GM12864 (cell line): Measurements from ENCODE around the gene DBP.

ENCODE experiments used
- DNase-seq: peaks from one replicate; pipeline ENCODE4 v3.0.0-alpha.2; 2011; ENCODE audit warnings: low read depth
- H3K4me3 ChIP-seq: 2 replicates; pipeline ENCODE4 v1.5.1; 2011; ENCODE audit warnings: mild to moderate bottlenecking, low read depth, low read length, control low read depth
- TF ChIP-seq, protein P1 (sequence below): IDR thresholded peaks from 2 replicates; pipeline ENCODE4 v1.5.1; 2011; ENCODE audit warnings: low read depth, mild to moderate bottlenecking, moderate library complexity, low read length, control low read depth, inconsistent platforms; ENCODE audit errors: missing control alignments

The DBP gene

DNA sequence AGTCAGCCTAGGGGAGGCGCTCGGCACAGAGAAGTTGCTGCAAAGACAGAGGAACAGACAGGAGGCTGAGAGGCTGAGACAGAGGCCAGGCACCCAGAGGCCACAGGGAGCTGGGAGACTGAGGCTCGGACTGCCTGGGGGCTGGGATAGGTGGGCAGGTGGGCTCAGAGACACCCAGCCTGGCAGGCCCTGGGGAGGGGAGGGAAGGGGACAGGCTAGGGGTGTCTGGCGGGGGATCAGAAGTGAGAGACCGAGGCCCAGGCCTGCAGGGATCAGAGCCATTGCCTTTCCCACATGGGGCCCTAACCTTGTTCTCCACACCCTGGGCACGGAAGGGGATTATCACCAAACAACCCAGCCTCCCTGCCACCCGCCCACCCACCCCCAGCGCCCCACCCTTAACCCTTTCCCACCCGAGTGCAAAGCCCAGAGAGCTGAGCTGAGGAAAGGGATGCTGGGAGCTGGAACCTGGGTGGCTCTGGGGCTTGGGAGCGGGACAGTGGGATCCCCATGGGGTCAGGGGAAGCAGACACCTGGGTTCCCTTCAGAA is 34.3 kb upstream of the DBP start:
- H3K4me3 ChIP-seq, result no peak overlapping the region
- no peak for DNase-seq
- TF ChIP-seq, protein P1, sequence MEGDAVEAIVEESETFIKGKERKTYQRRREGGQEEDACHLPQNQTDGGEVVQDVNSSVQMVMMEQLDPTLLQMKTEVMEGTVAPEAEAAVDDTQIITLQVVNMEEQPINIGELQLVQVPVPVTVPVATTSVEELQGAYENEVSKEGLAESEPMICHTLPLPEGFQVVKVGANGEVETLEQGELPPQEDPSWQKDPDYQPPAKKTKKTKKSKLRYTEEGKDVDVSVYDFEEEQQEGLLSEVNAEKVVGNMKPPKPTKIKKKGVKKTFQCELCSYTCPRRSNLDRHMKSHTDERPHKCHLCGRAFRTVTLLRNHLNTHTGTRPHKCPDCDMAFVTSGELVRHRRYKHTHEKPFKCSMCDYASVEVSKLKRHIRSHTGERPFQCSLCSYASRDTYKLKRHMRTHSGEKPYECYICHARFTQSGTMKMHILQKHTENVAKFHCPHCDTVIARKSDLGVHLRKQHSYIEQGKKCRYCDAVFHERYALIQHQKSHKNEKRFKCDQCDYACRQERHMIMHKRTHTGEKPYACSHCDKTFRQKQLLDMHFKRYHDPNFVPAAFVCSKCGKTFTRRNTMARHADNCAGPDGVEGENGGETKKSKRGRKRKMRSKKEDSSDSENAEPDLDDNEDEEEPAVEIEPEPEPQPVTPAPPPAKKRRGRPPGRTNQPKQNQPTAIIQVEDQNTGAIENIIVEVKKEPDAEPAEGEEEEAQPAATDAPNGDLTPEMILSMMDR, result no peak

DNA sequence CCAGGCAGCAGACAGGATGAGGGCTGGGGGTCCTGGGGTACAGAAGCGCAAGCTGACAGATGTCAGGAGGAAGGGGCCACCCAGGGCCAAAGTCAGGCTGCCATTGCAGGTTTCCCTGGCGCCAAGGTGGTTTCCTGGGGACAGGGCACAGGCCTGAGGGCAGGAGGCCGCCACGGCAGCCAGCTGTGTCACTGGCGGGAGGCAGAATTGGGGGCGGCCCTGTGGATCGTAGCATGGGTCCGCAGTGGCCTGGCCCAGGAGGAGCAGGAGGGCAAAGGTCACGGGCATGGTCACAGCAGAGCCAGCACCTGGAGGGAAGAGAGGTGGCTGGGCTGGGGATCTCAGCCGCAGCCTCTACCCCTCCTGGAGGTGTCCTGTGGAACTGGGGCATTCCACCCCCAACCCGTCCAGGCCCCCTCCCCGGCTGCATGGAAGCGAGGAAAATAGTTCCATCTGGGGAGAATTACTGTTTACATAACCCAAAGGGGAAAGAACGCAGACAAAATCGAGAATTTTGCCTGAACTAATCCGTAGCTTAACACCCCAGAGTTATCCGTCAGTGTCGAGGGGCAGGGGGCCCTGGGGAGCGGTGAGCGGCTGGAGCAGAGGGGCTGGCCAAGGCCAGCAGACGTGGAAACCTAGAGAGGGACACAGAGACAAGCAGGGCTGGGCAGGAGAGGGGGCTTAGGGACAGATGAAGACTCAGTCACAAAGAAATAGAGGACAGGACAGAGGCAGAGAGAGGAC is 33.7 kb upstream of the DBP start:
- no peak for DNase-seq
- TF ChIP-seq, protein P1, result no peak
- no peak overlapping the region for H3K4me3 ChIP-seq

DNA sequence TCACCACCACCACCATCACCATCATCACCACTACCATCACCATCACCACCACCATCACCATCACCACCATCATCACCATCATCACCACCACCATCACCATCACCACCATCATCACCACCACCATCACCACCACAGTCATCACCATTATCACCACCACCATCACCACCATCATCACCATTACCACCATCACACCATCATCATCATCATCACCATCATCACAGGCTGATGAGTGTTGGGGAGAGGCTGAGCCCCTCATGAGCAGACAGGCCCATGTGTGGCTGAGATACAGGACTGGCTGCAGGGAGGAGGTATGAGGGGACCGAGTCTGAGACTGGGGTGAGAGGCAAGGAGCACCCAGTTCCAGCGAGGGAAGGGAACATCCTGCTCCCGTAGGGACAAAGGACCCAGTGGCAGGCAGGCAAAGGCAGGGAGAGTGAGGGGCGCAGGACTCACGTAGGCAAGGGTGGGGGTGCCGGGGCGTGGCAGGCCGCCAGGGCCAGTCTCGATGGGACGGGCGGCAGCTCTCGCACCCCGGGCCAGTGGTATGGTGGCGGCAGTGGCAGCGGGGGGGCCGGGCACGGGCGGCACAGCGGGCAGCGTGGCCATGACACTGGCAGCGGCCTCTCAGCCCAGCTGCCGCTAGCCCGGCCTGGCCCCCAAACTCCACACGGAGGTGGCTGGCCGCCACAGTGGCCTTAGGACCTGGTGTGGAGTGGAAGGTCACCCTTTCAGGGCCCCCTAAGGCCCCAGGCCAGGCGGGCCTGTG is 32.9 kb upstream of the DBP start:
- no peak overlapping the region for H3K4me3 ChIP-seq
- TF ChIP-seq, protein P1, result no peak
- no peak for DNase-seq

DNA sequence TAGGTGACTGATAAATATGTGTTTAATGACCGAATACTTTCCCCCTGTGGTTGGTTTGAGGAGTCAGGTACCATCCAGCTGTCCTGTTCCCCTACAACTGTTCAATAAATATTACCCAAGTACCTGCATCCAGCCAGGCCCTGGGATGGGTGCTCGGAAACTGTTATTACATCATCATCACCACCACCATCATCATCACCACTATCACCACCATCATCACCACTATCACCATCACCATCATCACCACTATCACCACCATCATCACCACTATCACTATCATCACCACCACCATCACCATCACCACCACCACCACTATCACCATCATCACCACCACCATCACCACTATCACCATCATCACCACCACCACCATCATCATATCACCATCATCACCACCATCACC is 31.6 kb upstream of the DBP start:
- H3K4me3 ChIP-seq, result no peak overlapping the region

DNA sequence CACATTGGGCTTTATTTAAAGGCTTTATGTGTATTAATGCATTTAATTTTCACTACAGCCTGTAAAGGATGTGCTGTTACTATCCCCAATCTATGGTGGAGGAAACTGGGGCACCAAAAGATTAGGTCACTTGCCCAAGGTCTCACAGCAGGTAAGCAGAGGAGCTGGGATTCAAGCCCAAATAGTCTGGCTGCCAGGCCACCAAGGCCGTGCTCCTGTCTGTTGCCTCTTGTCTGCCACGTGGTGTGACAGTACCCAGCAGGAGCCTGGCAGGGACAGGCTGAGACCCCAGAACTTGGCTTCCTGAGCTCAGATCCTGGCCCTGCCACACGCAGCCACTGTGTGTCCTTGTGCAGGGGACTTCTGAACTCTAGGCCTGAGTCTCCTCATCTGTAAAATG is 31.2 kb upstream of the DBP start:
- H3K4me3 ChIP-seq, result no peak overlapping the region
- TF ChIP-seq, protein P1, result no peak

More for the DNA sequence above, 31.6 kb upstream of the DBP start:
- TF ChIP-seq, protein P1, result no peak
- no peak for DNase-seq

DNA sequence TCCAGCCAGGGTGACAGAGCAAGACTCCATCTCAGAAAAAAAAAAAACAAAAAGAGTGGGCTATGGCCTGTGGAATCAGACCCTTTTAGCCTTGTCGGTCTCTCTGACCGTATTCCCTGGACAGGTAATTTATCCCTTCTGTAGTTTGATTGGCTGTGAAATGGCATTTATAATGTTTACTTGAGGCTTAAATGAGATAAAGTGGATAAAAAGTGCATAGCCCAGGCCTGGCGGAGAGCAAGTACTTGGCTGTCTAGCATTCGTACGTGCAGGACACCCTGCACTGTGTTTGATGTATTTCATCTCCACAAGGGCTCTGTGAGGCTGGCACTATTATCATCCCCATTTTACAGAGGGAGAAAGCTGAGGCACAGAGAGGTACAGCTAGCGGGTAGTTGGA is 28.6 kb upstream of the DBP start:
- DNase-seq, result no peak
- H3K4me3 ChIP-seq, result no peak overlapping the region
- TF ChIP-seq, protein P1, result no peak

More for the DNA sequence above, 31.2 kb upstream of the DBP start:
- no peak for DNase-seq
